EL (cell line): ENCODE measurements around the gene IFI16.
"Not testable (repeated sequence)": the region's sequence is repeated elsewhere in the genome, so short reads cannot be mapped to it uniquely, and the experiment has no call there.

Experiments
- DNase-seq: peaks from one replicate; pipeline ENCODE4 v3.0.0-alpha.2; 2016

IFI16 gene

GRCh38 chr1:159008744-159009188, 941 bp upstream of the IFI16 start:
- peak; percentile 37 for DNase-seq

GRCh38 chr1:159009287-159009686, 420 bp upstream of the IFI16 start:
- no peak for DNase-seq

- no peak for DNase-seq
Measured at GRCh38 chr1:159010391-159010790, 684 bp downstream of the IFI16 start.

GRCh38 chr1:159011001-159011400, 1.3 kb downstream of the IFI16 start:
- DNase-seq, result peak; percentile 13

- DNase-seq, result no peak
Measured at GRCh38 chr1:159011751-159012150, 2.0 kb downstream of the IFI16 start.

GRCh38 chr1:159012495-159012894, 2.8 kb downstream of the IFI16 start:
- peak; percentile 59 for DNase-seq

DNA sequence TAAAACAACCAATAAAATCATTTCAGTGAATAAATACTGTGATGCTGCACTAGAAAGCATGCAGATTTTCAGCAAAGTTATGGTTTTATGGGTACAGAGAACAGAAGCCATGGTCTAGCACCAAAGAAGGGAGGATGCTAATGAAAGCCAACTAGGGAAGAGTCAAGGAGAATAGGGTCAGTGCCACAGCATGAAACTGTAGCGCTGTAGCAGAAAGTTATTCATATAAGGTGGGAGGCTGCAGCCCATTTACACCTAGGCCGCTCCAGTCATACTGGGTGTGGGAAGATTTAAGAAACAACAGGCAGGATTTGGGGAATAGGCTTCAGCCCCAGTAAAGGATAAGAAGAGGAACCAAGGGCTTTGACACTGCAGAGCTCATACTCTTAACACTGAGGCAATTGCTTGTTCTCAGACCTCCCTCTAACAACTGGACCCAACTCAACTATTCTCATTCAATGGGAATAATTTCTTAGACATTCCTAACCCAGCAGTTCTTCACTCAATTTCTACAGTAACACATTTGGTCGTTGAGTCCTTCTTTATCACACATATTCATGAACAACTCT, 4.4 kb downstream of the IFI16 start:
- no peak for DNase-seq

DNA sequence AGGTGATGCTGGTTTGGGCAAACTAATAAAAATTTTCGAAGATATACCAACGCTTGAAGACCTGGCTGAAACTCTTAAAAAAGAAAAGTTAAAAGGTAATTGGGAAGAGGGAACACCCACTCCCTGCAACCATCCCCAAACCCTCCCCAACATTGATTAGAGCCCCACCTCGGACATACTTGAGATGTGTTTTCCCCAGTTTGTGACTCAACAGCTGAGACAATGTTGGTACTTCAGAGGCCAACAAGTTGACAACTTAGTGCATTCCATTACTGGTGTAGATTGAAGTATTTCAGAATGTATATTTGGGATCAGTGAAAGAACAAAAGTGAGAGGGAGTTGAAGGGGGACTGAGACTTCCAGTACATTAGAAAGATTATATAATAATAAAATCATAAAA, 5.1 kb downstream of the IFI16 start:
- no peak for DNase-seq

- peak; percentile 90 for DNase-seq
Measured at GRCh38 chr1:159015440-159015909, 5.8 kb downstream of the IFI16 start.

GRCh38 chr1:159023723-159024122, 14.0 kb downstream of the IFI16 start:
- no peak for DNase-seq

DNA sequence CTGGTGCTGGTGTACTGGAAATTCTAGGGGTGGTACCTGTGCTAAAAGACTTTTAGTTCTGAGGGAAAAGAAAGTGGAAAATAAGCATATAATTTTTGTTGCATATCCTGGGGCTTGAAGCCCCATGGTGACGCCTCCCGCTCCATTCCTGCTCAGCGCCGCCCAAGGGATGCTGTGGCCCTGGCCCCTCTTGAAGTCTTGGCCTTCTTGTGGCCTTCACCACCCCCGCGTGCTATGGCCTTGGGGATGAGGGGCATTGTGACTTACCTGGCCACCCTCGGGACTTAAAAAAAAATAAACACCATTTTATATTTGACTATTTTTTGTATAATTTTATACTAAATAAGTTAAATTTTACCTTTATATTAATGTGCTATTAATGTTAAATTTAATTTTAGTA, 15.3 kb downstream of the IFI16 start:
- DNase-seq, result no peak

DNA sequence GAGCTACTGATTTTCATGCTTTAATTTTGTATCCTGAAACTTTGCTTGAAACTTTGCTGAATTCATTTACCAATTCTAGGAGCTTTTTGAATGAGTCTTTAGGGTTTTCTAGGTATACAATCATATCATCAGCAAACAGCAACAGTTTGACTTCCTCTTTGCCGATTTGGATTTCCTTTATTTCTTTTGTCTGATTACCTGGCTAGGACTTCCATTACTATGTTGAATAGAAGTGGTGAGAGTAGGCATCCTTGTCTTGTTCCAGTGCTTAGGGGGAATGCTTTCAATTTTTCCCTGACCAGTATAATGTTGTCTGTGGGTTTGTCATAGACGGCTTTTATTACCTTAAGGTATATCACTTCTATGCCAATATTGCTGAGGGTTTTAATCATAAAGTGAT, 17.1 kb downstream of the IFI16 start:
- DNase-seq, result not testable (repeated sequence)

DNA sequence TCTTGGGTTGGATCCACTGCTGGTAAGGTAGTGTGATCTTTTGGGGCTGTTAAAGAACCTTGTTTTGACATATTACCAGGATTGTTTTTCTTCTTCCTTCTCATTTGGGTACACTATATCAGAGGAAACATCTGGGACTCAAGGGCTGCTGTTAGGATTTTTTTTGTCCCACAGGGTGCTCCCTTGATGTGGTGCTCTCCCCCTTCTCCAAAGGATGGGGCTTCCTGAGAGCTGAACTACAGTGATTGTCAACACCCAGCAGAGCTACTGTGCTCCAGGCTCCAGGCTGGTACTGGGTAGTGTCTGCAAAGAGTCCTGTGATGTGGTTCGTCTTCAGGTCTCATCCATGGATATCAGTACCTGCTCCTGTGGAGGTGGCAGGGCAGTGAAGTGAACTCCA, 20.6 kb downstream of the IFI16 start:
- no peak for DNase-seq

GRCh38 chr1:159030877-159031447, 21.3 kb downstream of the IFI16 start:
- no peak for DNase-seq

DNA sequence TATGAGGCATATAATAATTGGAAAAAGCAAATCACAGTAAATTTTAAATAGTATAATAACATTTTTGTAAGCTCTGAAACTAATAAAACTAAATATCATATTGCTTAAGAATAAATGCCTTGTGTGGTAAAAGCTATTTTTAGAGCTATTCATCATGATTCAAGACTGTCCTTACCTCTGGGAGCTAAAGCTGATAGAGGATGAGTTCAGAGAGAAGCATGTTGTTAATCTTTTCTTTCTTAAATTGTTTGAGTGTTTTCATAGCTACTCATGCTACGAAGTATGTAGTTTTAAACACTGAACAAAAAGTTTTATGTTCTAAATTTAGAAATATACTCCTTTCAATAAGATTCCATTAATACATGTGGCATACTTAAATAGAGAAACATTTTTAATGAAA, 30.5 kb downstream of the IFI16 start:
- DNase-seq, result peak; percentile 74

DNA sequence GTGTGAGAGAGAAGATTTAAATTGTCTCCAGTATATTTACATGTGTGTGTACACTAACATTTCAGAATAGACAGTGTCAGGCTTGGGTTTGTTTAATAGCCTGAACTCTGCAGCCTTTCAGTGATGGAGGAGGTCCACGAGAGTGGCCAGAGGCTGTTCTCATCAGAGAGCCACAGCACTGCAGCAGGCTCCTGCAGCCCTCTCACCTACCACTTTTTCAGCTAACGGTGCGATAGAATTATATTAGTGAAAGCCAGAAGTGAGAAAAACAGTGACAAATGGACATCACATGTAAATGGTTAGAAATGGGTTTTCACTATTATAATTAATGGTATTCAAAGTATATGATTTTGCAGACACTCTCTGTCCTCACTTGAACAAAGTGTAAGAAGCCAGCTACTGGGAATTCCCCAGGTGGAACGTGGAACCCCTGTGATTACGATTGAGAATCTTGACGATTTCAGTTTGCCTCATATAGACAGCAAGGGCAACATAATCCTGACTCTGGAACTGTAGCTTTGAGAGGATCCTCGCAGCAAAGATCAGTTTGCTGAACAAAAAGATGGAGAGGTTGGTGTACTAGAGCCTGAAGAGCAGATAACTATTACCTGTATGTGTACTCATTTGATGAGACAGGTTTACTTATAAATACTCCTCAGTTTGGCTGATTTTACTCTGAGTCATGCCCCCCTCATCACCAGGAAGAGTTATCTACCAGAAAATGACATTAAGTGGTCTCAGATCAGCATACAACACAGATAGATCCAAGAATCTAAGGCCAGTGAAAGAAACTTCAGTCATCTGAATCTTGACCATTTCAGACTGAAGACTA, 31.4 kb downstream of the IFI16 start:
- DNase-seq, result no peak

DNA sequence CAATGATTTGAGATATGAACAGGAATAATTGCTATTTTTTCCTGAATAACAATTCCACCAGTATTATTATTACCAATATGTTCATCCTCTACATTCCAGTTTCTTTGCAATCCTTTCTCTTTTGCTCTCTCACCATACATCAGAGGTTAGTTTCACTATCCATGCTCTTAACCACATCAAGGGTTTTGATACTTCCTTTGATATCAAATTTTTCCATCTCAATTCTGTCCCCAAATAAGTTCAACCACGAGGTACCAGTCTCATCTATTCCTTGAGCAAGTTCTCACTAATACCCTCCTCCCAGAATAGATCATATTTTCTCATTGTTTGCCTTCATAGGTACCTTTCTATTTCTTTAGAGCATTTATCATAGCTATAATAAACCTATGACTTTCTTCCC, 36.8 kb downstream of the IFI16 start:
- not testable (repeated sequence) for DNase-seq

GRCh38 chr1:159051436-159051835, 41.7 kb downstream of the IFI16 start:
- DNase-seq, result no peak

- peak; percentile 26 for DNase-seq
Measured at GRCh38 chr1:159054427-159054826, 44.7 kb downstream of the IFI16 start.

- DNase-seq, result no peak
Measured at GRCh38 chr1:159055181-159055641, 45.5 kb downstream of the IFI16 start.

DNA sequence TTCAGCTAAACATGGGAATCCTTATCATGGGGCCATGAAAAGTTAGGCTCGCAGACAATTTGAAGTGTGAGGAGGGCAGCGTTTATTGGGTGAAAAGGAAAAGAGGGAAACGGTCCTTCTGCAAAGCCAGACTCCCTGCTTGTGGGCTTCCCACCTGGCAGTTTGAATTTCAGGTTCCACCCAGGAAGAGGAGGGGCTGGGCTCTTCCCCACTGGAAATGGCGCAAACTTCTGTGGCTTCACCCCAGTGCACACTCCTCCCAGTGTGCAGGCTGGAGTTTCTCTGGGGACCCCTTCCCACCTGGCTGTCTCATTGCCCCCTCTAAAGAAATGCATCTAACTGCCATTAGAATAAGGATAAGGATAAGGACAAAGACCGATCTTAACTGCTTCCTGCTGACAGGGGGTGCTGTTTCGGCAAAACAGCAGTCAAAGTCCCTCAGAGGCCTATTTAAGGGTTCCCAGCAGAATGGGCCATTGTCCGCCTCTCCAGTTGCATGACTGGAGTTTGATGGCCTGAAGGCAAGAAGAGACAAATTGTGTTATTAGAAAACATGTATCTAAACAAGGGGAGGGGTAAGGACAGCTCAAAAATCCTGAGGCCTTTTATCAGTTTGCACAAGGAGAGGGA, 46.5 kb downstream of the IFI16 start:
- no peak for DNase-seq

DNA sequence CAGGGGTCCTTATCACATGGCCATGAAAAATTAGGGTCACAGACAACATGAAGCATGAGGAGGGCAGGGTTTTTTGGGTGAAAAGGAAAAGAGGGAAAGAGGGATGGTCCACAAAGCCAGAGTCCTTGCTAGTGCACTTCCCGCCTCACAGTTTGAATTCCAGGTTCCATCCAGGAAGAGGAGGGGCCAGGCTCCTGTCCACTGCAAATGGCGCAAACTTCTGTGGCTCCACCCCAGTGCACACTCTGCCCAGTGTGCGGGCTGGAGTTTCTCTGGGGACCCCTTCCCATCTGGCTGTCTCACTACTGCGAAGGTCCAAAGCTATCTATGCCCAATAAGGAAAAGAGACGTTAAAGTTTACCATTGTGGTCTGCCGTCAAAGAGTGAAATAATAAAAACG, 49.0 kb downstream of the IFI16 start:
- no peak for DNase-seq

GRCh38 chr1:159065106-159065505, 55.4 kb downstream of the IFI16 start:
- DNase-seq, result no peak

GRCh38 chr1:159066108-159066507, 56.4 kb downstream of the IFI16 start:
- no peak for DNase-seq
